ENCODE data around the gene SDR42E1.

The SDR42E1 gene

GRCh38 chr16:82011199-82011641 lies at the start of gene SDR42E1:
TSS of gene SDR42E1 (minus strand) at chr16:82011470. CDS start at chr16:82000858, 10,612 bp downstream.
- peak; percentile 68 for DNase-seq

GRCh38 chr16:82059983-82060421 lies 48.7 kb upstream of the SDR42E1 start:
- DNase-seq: no peak

GRCh38 chr16:82059161-82059982 lies 48.1 kb upstream of the SDR42E1 start:
- no peak for DNase-seq

GRCh38 chr16:82056550-82056896 lies 45.3 kb upstream of the SDR42E1 start:
- no peak for DNase-seq

GRCh38 chr16:82055728-82056549 lies 44.7 kb upstream of the SDR42E1 start:
- no peak for DNase-seq

GRCh38 chr16:82055117-82055516 lies 43.8 kb upstream of the SDR42E1 start:
- DNase-seq: no peak

GRCh38 chr16:82051656-82052055 lies 40.4 kb upstream of the SDR42E1 start:
- DNase-seq: no peak

GRCh38 chr16:82050909-82051357 lies 39.7 kb upstream of the SDR42E1 start:
- DNase-seq: no peak

GRCh38 chr16:82050506-82050905 lies 39.2 kb upstream of the SDR42E1 start:
- no peak for DNase-seq

GRCh38 chr16:82049484-82049883 lies 38.2 kb upstream of the SDR42E1 start:
- DNase-seq: no peak

GRCh38 chr16:82047787-82048186 lies 36.5 kb upstream of the SDR42E1 start:
- no peak for DNase-seq

- DNase-seq: no peak
Observed at GRCh38 chr16:82047374-82047773, 36.1 kb upstream of the SDR42E1 start.

GRCh38 chr16:82046941-82047340 lies 35.7 kb upstream of the SDR42E1 start:
- DNase-seq: no peak

- DNase-seq: no peak
Observed at GRCh38 chr16:82046541-82046940, 35.3 kb upstream of the SDR42E1 start.

GRCh38 chr16:82045465-82045864 lies 34.2 kb upstream of the SDR42E1 start:
- no peak for DNase-seq

- no peak for DNase-seq
Observed at GRCh38 chr16:82044585-82044911, 33.3 kb upstream of the SDR42E1 start.

GRCh38 chr16:82043680-82044584 lies 32.7 kb upstream of the SDR42E1 start:
- no peak for DNase-seq

GRCh38 chr16:82042846-82043245 lies 31.6 kb upstream of the SDR42E1 start:
- no peak for DNase-seq

- DNase-seq: no peak
Observed at GRCh38 chr16:82042144-82042543, 30.9 kb upstream of the SDR42E1 start.

GRCh38 chr16:82041542-82041941 lies 30.3 kb upstream of the SDR42E1 start:
- DNase-seq: no peak

GRCh38 chr16:82040296-82040695 lies 29.0 kb upstream of the SDR42E1 start:
- DNase-seq: no peak

- no peak for DNase-seq
Observed at GRCh38 chr16:82037666-82038065, 26.4 kb upstream of the SDR42E1 start.

GRCh38 chr16:82037251-82037650 lies 26.0 kb upstream of the SDR42E1 start:
- DNase-seq: no peak

Data from stimulated activated CD4-positive, alpha-beta T cell treated with anti-CD3 and anti-CD28 coated beads, Interleukin-4, amount 100 ng/mL, for 1 hour (primary cell).